AG04450 (cell line): ENCODE data around the gene ZNF846. TPM values are rescaled to one million over a fixed set of nuclear protein-coding genes. Genes with fewer than 3 reads are reported as not detected.
A peak's percentile ranks its signal among the peaks of the same experiment; 100 is the strongest.

Experiments
- CTCF ChIA-PET: fragments of 300-600, 350-600 bp; formaldehyde crosslinking; extraction: SDS; loops from one replicate; lab custom pipeline; 2022; ENCODE audit warnings: antibody characterized with exemption, inconsistent platforms; lab: Charles Lee
- POLR2A ChIA-PET: fragments of 350-600 bp; formaldehyde crosslinking; extraction: SDS; loops from one replicate; lab custom pipeline; 2021; ENCODE audit warnings: antibody characterized with exemption, inconsistent platforms; lab: Yijun Ruan, JAX
- DNase-seq: peaks from one replicate; pipeline ENCODE4 v3.0.0-alpha.2; 2011; ENCODE audit warnings: low read depth, low spot score
- H3K27ac ChIP-seq: one replicate; pipeline ENCODE4 v1.5.1; 2012; ENCODE audit warnings: low read depth, low read length, control low read depth
- H3K27me3 ChIP-seq: one replicate; pipeline ENCODE4 v1.6.0; 2012; ENCODE audit warnings: low read length; ENCODE audit not compliant: control insufficient read depth, insufficient read depth
- H3K4me3 ChIP-seq: 2 replicates; pipeline ENCODE4 v1.5.1; 2011; ENCODE audit warnings: mild to moderate bottlenecking, low read depth, low read length, control low read depth
- H3K9me3 ChIP-seq: 2 replicates; pipeline ENCODE4 v1.5.1; 2012; ENCODE audit warnings: low read length; ENCODE audit not compliant: control insufficient read depth, insufficient read depth
- CTCF ChIP-seq: IDR thresholded peaks from 2 replicates; pipeline ENCODE4 v1.5.1; 2011; ENCODE audit warnings: low read depth, low read length, control low read depth, inconsistent platforms
- polyA minus RNA-seq: library from RNA; depleted of rRNA, polyadenylated mRNA; stranded (reverse); fragments of >200 nt; gene quantifications from 2 replicates; pipeline ENCODE4 v1.2.3, GENCODE V29; 2011; rRNA and poly(A)+ RNA removed
- polyA plus RNA-seq: library from polyadenylated mRNA; depleted of rRNA; stranded (reverse); fragments of >200 nt; gene quantifications from 2 replicates; pipeline ENCODE4 v1.2.3, GENCODE V29; 2011; rRNA removed

Gene ZNF846
- polyA plus RNA-seq = 8.3 and 9.2 TPM in 2 replicates
- 6.9 and 8.0 TPM in 2 replicates for polyA minus RNA-seq

GRCh38 chr19:9768175-9769112 is at the start of gene ZNF846:
Gene ZNF846 (minus strand): TSS chr19:9768738. CDS start chr19:9764950, 3,788 bp downstream.
- TF ChIP-seq CTCF = no peak
- Histone ChIP-seq H3K4me3 (peak within 1 kb of the TSS; percentile 88), H3K27me3 (no peaks in the 10 kb centered on the region), H3K9me3 (peaks cover 13% of the 10 kb centered on the region), H3K27ac (peak within 1 kb of the TSS; percentile 93)
- DNase-seq = peak; percentile 89
- ChIA-PET POLR2A (interaction anchor here (0.8 to 1.1 kb wide), 4 partner anchors 17 to 142 kb away, joined by 3 to 5 read pairs (median 4); no protein-coding TSS in a partner anchor), CTCF (interaction anchor here (0.5 to 2.2 kb wide), 3 partner anchors 10 to 1187 kb away, joined by 3 to 8 read pairs (median 4); no protein-coding TSS in a partner anchor)

- Histone ChIP-seq H3K9me3 (peaks cover 12% of the 10 kb centered on the region; the same call in 1 of the 2 replicates), H3K27ac (peak overlapping the region; percentile 96), H3K27me3 (no peaks in the 10 kb centered on the region), H3K4me3 (peak overlapping the region; percentile 99)
- TF ChIP-seq CTCF = no peak
- POLR2A ChIA-PET = interaction anchor here (0.6 to 1.0 kb wide), 6 partner anchors 10 to 1428 kb away, joined by 3 to 8 read pairs (median 4); partner anchors contain the start of genes RAB11B and UBL5
- DNase-seq = no peak
- CTCF ChIA-PET = no interaction called here
Observed at GRCh38 chr19:9818175-9818733, 49.7 kb upstream of the ZNF846 start.

GRCh38 chr19:9811139-9811538 is 42.6 kb upstream of the ZNF846 start:
- H3K9me3 ChIP-seq = peaks cover 5% of the 10 kb centered on the region; the same call in 1 of the 2 replicates
- DNase-seq = no peak
- H3K27me3 ChIP-seq = no peaks in the 10 kb centered on the region
- no peak overlapping the region for H3K4me3 ChIP-seq
- CTCF ChIA-PET = no interaction called here
- no peak for TF ChIP-seq CTCF
- H3K27ac ChIP-seq = no peak overlapping the region
- POLR2A ChIA-PET = no interaction called here

GRCh38 chr19:9808855-9809824 is 40.6 kb upstream of the ZNF846 start:
- Histone ChIP-seq H3K27ac (no peak overlapping the region), H3K4me3 (no peak overlapping the region), H3K9me3 (no peaks in the 10 kb centered on the region), H3K27me3 (no peaks in the 10 kb centered on the region)
- no peak for TF ChIP-seq CTCF
- ChIA-PET POLR2A (interaction anchor here (1.0 kb wide), 1 partner anchor 10 kb away, joined by 3 read pairs; the partner anchor contains the start of gene FBXL12), CTCF (interaction anchor here (0.9 kb wide), 1 partner anchor 184 kb away, joined by 3 read pairs; no protein-coding TSS in a partner anchor)
- no peak for DNase-seq
